DOHH2 (cell line): Measurements from ENCODE around the gene GRIN2A.

Experiments used
- CTCF ChIP-seq: fragments of 200-600 bp; sonication (generic); IDR thresholded peaks from one replicate; pipeline ENCODE4 v1.5.1; 2014; ENCODE audit warnings: antibody characterized with exemption, mild to moderate bottlenecking, low read depth, low read length; ENCODE audit not compliant: poor library complexity, severe bottlenecking
- EZH2phosphoT487 ChIP-seq: fragments of 200-600 bp; sonication (generic); IDR thresholded peaks from 2 replicates; pipeline ENCODE4 v1.6.1; 2017; ENCODE audit warnings: borderline replicate concordance, mild to moderate bottlenecking, antibody characterized with exemption, low read length, moderate library complexity, mixed read lengths

DNA sequence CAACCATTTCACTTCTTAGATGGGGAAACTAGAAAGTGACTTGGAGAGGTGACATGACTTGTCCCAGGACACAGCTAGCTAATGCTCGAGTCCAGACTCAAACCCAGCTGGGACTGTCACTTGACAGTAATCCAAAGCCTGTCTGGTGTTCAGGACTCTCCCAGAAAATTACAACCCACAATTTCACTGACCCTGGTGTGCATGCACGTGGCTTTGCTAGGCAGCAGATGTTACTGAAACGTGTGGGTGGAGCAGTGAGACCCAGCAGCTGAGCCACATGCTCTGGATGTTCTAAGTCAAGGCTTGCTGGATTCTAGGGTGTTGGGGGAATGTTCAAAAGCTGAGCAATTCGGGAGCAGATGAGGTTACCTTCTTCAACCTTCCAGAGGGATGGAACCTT is 364.6 kb downstream of the GRIN2A start:
- TF ChIP-seq CTCF, result no peak
- TF ChIP-seq EZH2phosphoT487, result no peak
